ENCODE results near the gene DCAF11. TPM values are rescaled to one million over a fixed set of nuclear protein-coding genes. Genes with fewer than 3 reads are reported as not detected.

DCAF11 gene
- total and polyA plus RNA-seq, 2 of the 8 experiments (the other 6 are each of a cell fraction or from before 2014, with no cell fraction given): 60.4 to 63.6 TPM

DNA sequence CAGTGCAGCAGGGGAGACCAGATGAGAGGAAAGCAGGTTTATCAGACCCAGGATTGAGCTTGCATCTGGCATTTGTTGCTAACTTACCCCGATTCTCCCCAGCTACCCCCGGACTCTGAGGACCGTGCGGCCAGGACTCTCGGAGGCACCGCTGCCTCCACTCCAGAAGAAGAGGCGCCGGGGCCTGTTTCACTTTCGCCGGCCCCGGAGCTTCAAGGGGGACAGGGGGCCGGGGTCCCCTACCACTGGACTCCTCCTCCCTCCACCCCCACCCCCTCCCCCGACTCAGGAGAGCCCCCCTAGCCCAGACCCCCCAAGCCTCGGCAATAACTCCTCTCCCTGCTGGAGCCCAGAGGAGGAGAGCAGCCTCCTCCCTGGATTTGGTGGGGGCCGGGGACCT, 49.7 kb upstream of the DCAF11 start:
- FAIRE-seq: no peak
- WGBS, 2 experiments (ENCODE audit: extremely low coverage in 1 of 2, insufficient coverage in 1 of 2, insufficient read length in 1 of 2, insufficient replicate concordance in 2 of 2, low coverage in 1 of 2, low lambda C conversion rate in 2 of 2, missing lambda C conversion rate in 1 of 2): 95% methylated on average over 6 of the region's 15 CpGs; no CpG with 5 or more reads in 1 of the 2 experiments
- H4K91ac ChIP-seq (replicated peaks; ENCODE audit: insufficient read length, low read length): no peak overlapping the region

More for the DNA sequence above, 49.7 kb upstream of the DCAF11 start:
- H2BK20ac ChIP-seq (ENCODE audit: low read length): no peak overlapping the region
- H2BK15ac ChIP-seq (ENCODE audit: low read length): no peak overlapping the region
- ChIA-PET POLR2A (ENCODE audit: partially characterized antibody) (interaction anchor here (1.1 to 27.2 kb wide), 4 partner anchors 10 to 34 kb away, joined by 3 to 626 read pairs (median 20); partner anchors contain the start of genes CARMIL3 and PCK2), CTCF (ENCODE audit: partially characterized antibody) (interaction anchor here (0.9 to 23.8 kb wide), 7 partner anchors 9 to 242 kb away, joined by 3 to 316 read pairs (median 5); partner anchors contain the start of genes CIDEB, IRF9 and PCK2)
- no peak overlapping the region for H3K27ac ChIP-seq (ENCODE audit: low read depth, low read length)
- H3K14ac ChIP-seq (ENCODE audit: insufficient read length): no peak overlapping the region
- H2BK5ac ChIP-seq (ENCODE audit: low read depth, low read length): no peak overlapping the region; the same call in 1 of the 2 replicates
- no peaks in the 10 kb centered on the region for H3K23me2 ChIP-seq (ENCODE audit: low read depth, low read length)
- H3K36me3 ChIP-seq (ENCODE audit: control insufficient read depth in 2 of 4, insufficient read depth in 4 of 4, low read length in 3 of 4): no peaks in the 10 kb centered on the region
- no peak for DNase-seq (ENCODE audit: low read depth in 1 of 2, low spot score in 2 of 2)
- H4K20me1 ChIP-seq (replicated peaks in 1 of 2; ENCODE audit: control insufficient read depth in 1 of 2, insufficient read depth in 2 of 2, low read length in 2 of 2): no peaks in the 10 kb centered on the region
- TF ChIP-seq RNF2 (IDR thresholded peaks at IDR 0.05; ENCODE audit: borderline replicate concordance, low read depth, low read length, missing control alignments, poor library complexity, severe bottlenecking) (no peak), ASH2L (IDR thresholded peaks at IDR 0.05; ENCODE audit: low read length) (no peak), YY1 (IDR thresholded peaks at IDR 0.05; ENCODE audit: low read depth, low read length) (no peak), CBX8 (IDR thresholded peaks at IDR 0.05; ENCODE audit: borderline replicate concordance, low read depth, low read length) (no peak), GTF2F1 (IDR thresholded peaks at IDR 0.05; ENCODE audit: borderline replicate concordance, low read depth, low read length) (no peak), KDM4A (IDR thresholded peaks at IDR 0.05; ENCODE audit: low read depth, low read length, severe bottlenecking) (no peak), FOSL1 (IDR thresholded peaks at IDR 0.05; ENCODE audit: insufficient read depth, low read depth, low read length) (no peak), CBX5 (IDR thresholded peaks at IDR 0.05; ENCODE audit: low read depth, low read length) (no peak), GABPA (IDR thresholded peaks at IDR 0.05; ENCODE audit: borderline replicate concordance, insufficient read depth, low read length) (no peak), CHD1 (IDR thresholded peaks at IDR 0.05; ENCODE audit: low read depth, low read length) (no peak)
- TF ChIP-seq, protein P1, sequence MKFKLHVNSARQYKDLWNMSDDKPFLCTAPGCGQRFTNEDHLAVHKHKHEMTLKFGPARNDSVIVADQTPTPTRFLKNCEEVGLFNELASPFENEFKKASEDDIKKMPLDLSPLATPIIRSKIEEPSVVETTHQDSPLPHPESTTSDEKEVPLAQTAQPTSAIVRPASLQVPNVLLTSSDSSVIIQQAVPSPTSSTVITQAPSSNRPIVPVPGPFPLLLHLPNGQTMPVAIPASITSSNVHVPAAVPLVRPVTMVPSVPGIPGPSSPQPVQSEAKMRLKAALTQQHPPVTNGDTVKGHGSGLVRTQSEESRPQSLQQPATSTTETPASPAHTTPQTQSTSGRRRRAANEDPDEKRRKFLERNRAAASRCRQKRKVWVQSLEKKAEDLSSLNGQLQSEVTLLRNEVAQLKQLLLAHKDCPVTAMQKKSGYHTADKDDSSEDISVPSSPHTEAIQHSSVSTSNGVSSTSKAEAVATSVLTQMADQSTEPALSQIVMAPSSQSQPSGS (IDR thresholded peaks at IDR 0.05; ENCODE audit: low read length): no peak
- H4K5ac ChIP-seq (ENCODE audit: insufficient read length, low read depth, low read length): no peak overlapping the region
- H2AK5ac ChIP-seq (ENCODE audit: low read depth, low read length): no peak overlapping the region
- H2AFZ ChIP-seq (ENCODE audit: low read length): no peak overlapping the region
- H3K27me3 ChIP-seq (replicated peaks in 1 of 4; ENCODE audit: control insufficient read depth in 3 of 4, extremely low read depth in 1 of 4, insufficient read depth in 3 of 4, low read length in 3 of 4): no peaks in the 10 kb centered on the region; a peak in 1 of 7 replicates
- no peak overlapping the region for H3K4me3 ChIP-seq (ENCODE audit: extremely low read depth in 1 of 4, insufficient read depth in 2 of 4, low read depth in 3 of 4, low read length in 4 of 4)
- H2BK12ac ChIP-seq (ENCODE audit: low read depth, low read length): no peak overlapping the region
- H2BK120ac ChIP-seq (replicated peaks; ENCODE audit: low read depth, low read length): no peak overlapping the region
- no peak overlapping the region for H4K8ac ChIP-seq (ENCODE audit: extremely low read depth, insufficient read depth, low read length)
- no peaks in the 10 kb centered on the region for H3K9me3 ChIP-seq (ENCODE audit: insufficient read depth in 2 of 2, low read depth in 1 of 2, low read length in 1 of 2)
- no peaks in the 10 kb centered on the region for H3K79me1 ChIP-seq (ENCODE audit: low read depth, low read length)
- no peaks in the 10 kb centered on the region for H3K4me1 ChIP-seq (replicated peaks in 1 of 4; ENCODE audit: control insufficient read depth in 3 of 4, insufficient read depth in 4 of 4, low read length in 3 of 4)
- no peak overlapping the region for H3K4me2 ChIP-seq (ENCODE audit: insufficient read depth in 1 of 2, low read depth in 2 of 2, low read length in 2 of 2)
- H3K56ac ChIP-seq (replicated peaks; ENCODE audit: insufficient read length, low read depth, low read length): no peak overlapping the region
- no peak overlapping the region for H3K23ac ChIP-seq (ENCODE audit: insufficient read length)
- no peak overlapping the region for H3K18ac ChIP-seq (ENCODE audit: extremely low read depth, low read length)
- H3K79me2 ChIP-seq (ENCODE audit: control insufficient read depth in 1 of 2, insufficient read depth in 2 of 2, low read length in 2 of 2): no peaks in the 10 kb centered on the region
- H3K9ac ChIP-seq (replicated peaks in 1 of 4; ENCODE audit: extremely low read depth in 1 of 4, low read depth in 3 of 4, low read length in 3 of 4): no peak overlapping the region
- no peak overlapping the region for H3K4ac ChIP-seq (replicated peaks; ENCODE audit: insufficient read length, low read depth, low read length)

Data from H1 (cell line).